K562 (cell line): ENCODE results near the gene NQO2.

Source experiments
- ARNT ChIP-seq, 2 experiments: fragments of 450-650 bp; IDR thresholded peaks; 2 replicates each; pipeline ENCODE4 v1.6.1; 2016; ENCODE audit warnings: mild to moderate bottlenecking in 1 of 2
- ATF7 ChIP-seq: fragments of 450-650 bp; IDR thresholded peaks from 2 replicates; pipeline ENCODE4 v1.7.1; 2014; ENCODE audit warnings: mild to moderate bottlenecking, moderate library complexity
- CTCFL ChIP-seq: IDR thresholded peaks from 2 replicates; pipeline ENCODE4 v1.6.1; 2011; ENCODE audit warnings: borderline replicate concordance, low read depth, mild to moderate bottlenecking, moderate library complexity, low read length; ENCODE audit not compliant: insufficient read depth, poor library complexity, severe bottlenecking
- EZH2 ChIP-seq: IDR thresholded peaks from 2 replicates; pipeline ENCODE4 v1.6.1; 2012; ENCODE audit warnings: low read depth, mild to moderate bottlenecking, inconsistent platforms, low read length, borderline replicate concordance
- HDGF ChIP-seq: fragments of 450-650 bp; IDR thresholded peaks from 2 replicates; pipeline ENCODE4 v1.6.1; 2016
- HNRNPH1 ChIP-seq: fragments of 200-400 bp; formaldehyde crosslinking; optimal IDR thresholded peaks from 2 replicates; pipeline ENCODE3; 2017; ENCODE audit warnings: low read depth, mild to moderate bottlenecking, low read length, moderate library complexity
- POLR2AphosphoS5 ChIP-seq: IDR thresholded peaks from 2 replicates; pipeline ENCODE4 v1.6.1; 2011; ENCODE audit warnings: mild to moderate bottlenecking, low read depth, low read length, moderate library complexity; ENCODE audit not compliant: control insufficient read depth, insufficient read depth
- SP1 ChIP-seq: sonication (generic); formaldehyde crosslinking; IDR thresholded peaks from 2 replicates; pipeline ENCODE4 v1.8.1; 2022; ENCODE audit warnings: mild to moderate bottlenecking, missing genetic modification reagents
- SREBF2 ChIP-seq: sonication (generic); formaldehyde crosslinking; IDR thresholded peaks from 2 replicates; pipeline ENCODE4 v1.4.0; 2020; ENCODE audit warnings: mild to moderate bottlenecking, missing genetic modification reagents
- TAF1 ChIP-seq: IDR thresholded peaks from 2 replicates; pipeline ENCODE4 v1.6.1; 2011; ENCODE audit warnings: mild to moderate bottlenecking, low read length, moderate library complexity; ENCODE audit not compliant: insufficient read depth, control insufficient read depth, severe bottlenecking; ENCODE audit errors: extremely low read depth
- WHSC1 ChIP-seq: IDR thresholded peaks from one replicate; pipeline ENCODE4 v1.6.1; 2012; ENCODE audit warnings: low read length, control low read depth, inconsistent platforms
- ZNF23 ChIP-seq: fragments of 250-450 bp; sonication (Bioruptor Pico); IDR thresholded peaks from 2 replicates; pipeline ENCODE4 v1.4.0; 2020; ENCODE audit warnings: mild to moderate bottlenecking
- TF ChIP-seq, protein P1 (sequence below), 3 experiments: IDR thresholded peaks in 2 of 3; conservative IDR thresholded peaks in 1 of 3; 2 replicates each; pipeline ENCODE4 v1.5.1; 2011 to 2012; ENCODE audit warnings: low read length in 3 of 3, mild to moderate bottlenecking in 3 of 3, control low read depth in 2 of 3, improper control_type of control experiment in 1 of 3, inconsistent platforms in 1 of 3, low read depth in 1 of 3, mixed read lengths in 1 of 3, moderate library complexity in 1 of 3; ENCODE audit not compliant: insufficient read depth in 2 of 3

GRCh38 chr6:2969549-2969948 lies 30.1 kb upstream of the NQO2 start:
- no peak for TF ChIP-seq SREBF2 (CRISPR knock-in tag)
- TF ChIP-seq, protein P1, sequence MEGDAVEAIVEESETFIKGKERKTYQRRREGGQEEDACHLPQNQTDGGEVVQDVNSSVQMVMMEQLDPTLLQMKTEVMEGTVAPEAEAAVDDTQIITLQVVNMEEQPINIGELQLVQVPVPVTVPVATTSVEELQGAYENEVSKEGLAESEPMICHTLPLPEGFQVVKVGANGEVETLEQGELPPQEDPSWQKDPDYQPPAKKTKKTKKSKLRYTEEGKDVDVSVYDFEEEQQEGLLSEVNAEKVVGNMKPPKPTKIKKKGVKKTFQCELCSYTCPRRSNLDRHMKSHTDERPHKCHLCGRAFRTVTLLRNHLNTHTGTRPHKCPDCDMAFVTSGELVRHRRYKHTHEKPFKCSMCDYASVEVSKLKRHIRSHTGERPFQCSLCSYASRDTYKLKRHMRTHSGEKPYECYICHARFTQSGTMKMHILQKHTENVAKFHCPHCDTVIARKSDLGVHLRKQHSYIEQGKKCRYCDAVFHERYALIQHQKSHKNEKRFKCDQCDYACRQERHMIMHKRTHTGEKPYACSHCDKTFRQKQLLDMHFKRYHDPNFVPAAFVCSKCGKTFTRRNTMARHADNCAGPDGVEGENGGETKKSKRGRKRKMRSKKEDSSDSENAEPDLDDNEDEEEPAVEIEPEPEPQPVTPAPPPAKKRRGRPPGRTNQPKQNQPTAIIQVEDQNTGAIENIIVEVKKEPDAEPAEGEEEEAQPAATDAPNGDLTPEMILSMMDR (IDR thresholded peaks at IDR 0.05 in 2 of 3, conservative IDR thresholded peaks at IDR 0.05 in 1 of 3; ENCODE audit: insufficient read depth in 2 of 3, low read depth in 1 of 3, low read length in 3 of 3) = no peak
- no peak for TF ChIP-seq POLR2AphosphoS5
- TF ChIP-seq ATF7 = no peak
- TF ChIP-seq ARNT (IDR thresholded peaks at IDR 0.05) = no peak
- TF ChIP-seq ZNF23 (CRISPR knock-in tag) = no peak
- TF ChIP-seq WHSC1 = no peak
- no peak for TF ChIP-seq TAF1
- TF ChIP-seq SP1 (CRISPR knock-in tag) = no peak
- TF ChIP-seq HNRNPH1 = no peak
- TF ChIP-seq CTCFL = no peak
- 0 out of 2 replicates have a peak, but pooled peaks have one; percentile 38 for TF ChIP-seq HDGF
- TF ChIP-seq EZH2 = no peak
